GM21717 (cell line): ENCODE measurements around the gene CAMK4.
"Not testable (repeated sequence)": the region's sequence is repeated elsewhere in the genome, so short reads cannot be mapped to it uniquely, and the experiment has no call there.

Source experiments
- ATAC-seq: cut with Tn5 transposase; IDR thresholded peaks from one replicate; pipeline ENCODE4 v1.9.1; 2021; ENCODE audit warnings: mild to moderate bottlenecking, moderate library complexity; ENCODE audit not compliant: unreplicated experiment

The CAMK4 gene

GRCh38 chr5:111254613-111255012, 30.4 kb downstream of the CAMK4 start:
- peak; percentile 86 for ATAC-seq

- peak; percentile 11 for ATAC-seq
Measured at GRCh38 chr5:111255169-111255568, 31.0 kb downstream of the CAMK4 start.

GRCh38 chr5:111256128-111256527, 31.9 kb downstream of the CAMK4 start:
- no peak for ATAC-seq

- ATAC-seq: not testable (repeated sequence)
Measured at GRCh38 chr5:111257610-111258009, 33.4 kb downstream of the CAMK4 start.

- no peak for ATAC-seq
Measured at GRCh38 chr5:111259636-111260035, 35.5 kb downstream of the CAMK4 start.

- ATAC-seq: no peak
Measured at GRCh38 chr5:111261610-111262009, 37.4 kb downstream of the CAMK4 start.

GRCh38 chr5:111262153-111262552, 38.0 kb downstream of the CAMK4 start:
- no peak for ATAC-seq

- ATAC-seq: no peak
Measured at GRCh38 chr5:111262815-111263214, 38.6 kb downstream of the CAMK4 start.

- no peak for ATAC-seq
Measured at GRCh38 chr5:111266491-111266890, 42.3 kb downstream of the CAMK4 start.

GRCh38 chr5:111268300-111268699, 44.1 kb downstream of the CAMK4 start:
- no peak for ATAC-seq

GRCh38 chr5:111271885-111272284, 47.7 kb downstream of the CAMK4 start:
- ATAC-seq: no peak

GRCh38 chr5:111277061-111277460, 52.9 kb downstream of the CAMK4 start:
- no peak for ATAC-seq

GRCh38 chr5:111278858-111279504, 54.8 kb downstream of the CAMK4 start:
- peak; percentile 71 for ATAC-seq

- peak; percentile 66 for ATAC-seq
Measured at GRCh38 chr5:111280282-111280951, 56.2 kb downstream of the CAMK4 start.

GRCh38 chr5:111282798-111283197, 58.6 kb downstream of the CAMK4 start:
- no peak for ATAC-seq

- no peak for ATAC-seq
Measured at GRCh38 chr5:111284825-111285224, 60.6 kb downstream of the CAMK4 start.

GRCh38 chr5:111294551-111294950, 70.4 kb downstream of the CAMK4 start:
- ATAC-seq: no peak

- no peak for ATAC-seq
Measured at GRCh38 chr5:111295649-111296048, 71.5 kb downstream of the CAMK4 start.

- ATAC-seq: no peak
Measured at GRCh38 chr5:111296570-111296969, 72.4 kb downstream of the CAMK4 start.

GRCh38 chr5:111299067-111299481, 74.9 kb downstream of the CAMK4 start:
- no peak for ATAC-seq

- peak; percentile 72 for ATAC-seq
Measured at GRCh38 chr5:111299831-111300432, 75.7 kb downstream of the CAMK4 start.

GRCh38 chr5:111301264-111301663, 77.1 kb downstream of the CAMK4 start:
- ATAC-seq: no peak
